ENCODE results near the gene AKAP7.

GRCh38 chr6:131132360-131132759 lies 2.9 kb upstream of the AKAP7 start:
- TF ChIP-seq CTCF (IDR thresholded peaks at IDR 0.05) = no peak
- no peak for TF ChIP-seq ZFX (IDR thresholded peaks at IDR 0.05; ENCODE audit: borderline replicate concordance)

Data from 22Rv1 (cell line).